ENCODE measurements around the gene GATA1.
A peak's percentile ranks its signal among the peaks of the same experiment; 100 is the strongest.

The GATA1 gene

GRCh38 chrX:48824066-48824465 lies 37.7 kb downstream of the GATA1 start:
- in situ Hi-C loops (cut with HindIII; ENCODE audit: low pct_unique_long_range_greater_than_20kb, low sequenced_read_pairs) = no loop called here
- DNase-seq (ENCODE audit: low read depth in 1 of 2, low spot score in 1 of 2) = no peak
- TF ChIP-seq JUND (IDR thresholded peaks at IDR 0.05; ENCODE audit: low read depth) = no peak

GRCh38 chrX:48826135-48826875 lies 39.9 kb downstream of the GATA1 start, which contains the start of gene ERAS:
ERAS (plus strand) TSS chrX:48826513; CDS start chrX:48829124, 2,611 bp downstream.
- DNase-seq (ENCODE audit: low read depth in 1 of 2, low spot score in 1 of 2) = no peak
- TF ChIP-seq JUND (IDR thresholded peaks at IDR 0.05; ENCODE audit: low read depth) = no peak
- in situ Hi-C loops (cut with HindIII; ENCODE audit: low pct_unique_long_range_greater_than_20kb, low sequenced_read_pairs) = no loop called here

GRCh38 chrX:48826876-48827653 lies 40.7 kb downstream of the GATA1 start:
- in situ Hi-C loops (cut with HindIII; ENCODE audit: low pct_unique_long_range_greater_than_20kb, low sequenced_read_pairs) = no loop called here
- TF ChIP-seq JUND (IDR thresholded peaks at IDR 0.05; ENCODE audit: low read depth) = no peak
- no peak for DNase-seq (ENCODE audit: low read depth in 1 of 2, low spot score in 1 of 2)

GRCh38 chrX:48827654-48827968 lies 41.2 kb downstream of the GATA1 start:
- no peak for TF ChIP-seq JUND (IDR thresholded peaks at IDR 0.05; ENCODE audit: low read depth)
- in situ Hi-C loops (cut with HindIII; ENCODE audit: low pct_unique_long_range_greater_than_20kb, low sequenced_read_pairs) = no loop called here

GRCh38 chrX:48829016-48829735 lies 42.8 kb downstream of the GATA1 start:
- no peak for TF ChIP-seq JUND (IDR thresholded peaks at IDR 0.05; ENCODE audit: low read depth)
- DNase-seq (ENCODE audit: low read depth in 1 of 2, low spot score in 1 of 2) = no peak
- in situ Hi-C loops (cut with HindIII; ENCODE audit: low pct_unique_long_range_greater_than_20kb, low sequenced_read_pairs) = no loop called here

More at GRCh38 chrX:48827654-48827968, 41.2 kb downstream of the GATA1 start:
- DNase-seq (ENCODE audit: low read depth in 1 of 2, low spot score in 1 of 2) = no peak

- in situ Hi-C loops (cut with HindIII; ENCODE audit: low pct_unique_long_range_greater_than_20kb, low sequenced_read_pairs) = no loop called here
- DNase-seq (ENCODE audit: low read depth in 1 of 2, low spot score in 1 of 2) = no peak
- no peak for TF ChIP-seq JUND (IDR thresholded peaks at IDR 0.05; ENCODE audit: low read depth)
These were observed 44.9 kb downstream of the GATA1 start for GRCh38 chrX:48831136-48831908.

GRCh38 chrX:48831909-48832291 lies 45.5 kb downstream of the GATA1 start:
- in situ Hi-C loops (cut with HindIII; ENCODE audit: low pct_unique_long_range_greater_than_20kb, low sequenced_read_pairs) = no loop called here
- DNase-seq (ENCODE audit: low read depth in 1 of 2, low spot score in 1 of 2) = no peak
- no peak for TF ChIP-seq JUND (IDR thresholded peaks at IDR 0.05; ENCODE audit: low read depth)

- no peak for TF ChIP-seq JUND (IDR thresholded peaks at IDR 0.05; ENCODE audit: low read depth)
- in situ Hi-C loops (cut with HindIII; ENCODE audit: low pct_unique_long_range_greater_than_20kb, low sequenced_read_pairs) = no loop called here
- DNase-seq (ENCODE audit: low read depth in 1 of 2, low spot score in 1 of 2) = peak in 1 of 2 experiments; percentile 33
These were observed 47.2 kb downstream of the GATA1 start for GRCh38 chrX:48833542-48834138.

- DNase-seq (ENCODE audit: low read depth in 1 of 2, low spot score in 1 of 2) = peak in 1 of 2 experiments; percentile 3
- in situ Hi-C loops (cut with HindIII; ENCODE audit: low pct_unique_long_range_greater_than_20kb, low sequenced_read_pairs) = no loop called here
- TF ChIP-seq JUND (IDR thresholded peaks at IDR 0.05; ENCODE audit: low read depth) = no peak
These were observed 48.0 kb downstream of the GATA1 start for GRCh38 chrX:48834383-48834709.

GRCh38 chrX:48835524-48836329 lies 49.3 kb downstream of the GATA1 start, which contains the start of gene PCSK1N:
PCSK1N (minus strand) TSS chrX:48835610; CDS start chrX:48835532, 78 bp downstream.
- in situ Hi-C loops (cut with HindIII; ENCODE audit: low pct_unique_long_range_greater_than_20kb, low sequenced_read_pairs) = no loop called here
- no peak for DNase-seq (ENCODE audit: low read depth in 1 of 2, low spot score in 1 of 2)

GRCh38 chrX:48839686-48840085 lies 53.3 kb downstream of the GATA1 start:
- no peak for TF ChIP-seq JUND (IDR thresholded peaks at IDR 0.05; ENCODE audit: low read depth)
- no peak for DNase-seq (ENCODE audit: low read depth in 1 of 2, low spot score in 1 of 2)
- in situ Hi-C loops (cut with HindIII; ENCODE audit: low pct_unique_long_range_greater_than_20kb, low sequenced_read_pairs) = no loop called here

More at GRCh38 chrX:48835524-48836329, 49.3 kb downstream of the GATA1 start, which contains the start of gene PCSK1N:
- TF ChIP-seq JUND (IDR thresholded peaks at IDR 0.05; ENCODE audit: low read depth) = no peak

All from T47D (cell line).